Stomach (tissue), 4 donors: ENCODE results near the gene SMIM14.
A peak's percentile ranks its signal among the peaks of the same experiment; 100 is the strongest.

Source experiments
- CTCF ChIP-seq, 7 experiments: fragments of 450-650 bp in 4 of 7; fragments of 200-600 bp in 3 of 7; sonication (generic) in 3 of 7; IDR thresholded peaks; one replicate each; pipeline ENCODE4 v1.5.1; 2016 to 2019; ENCODE audit warnings: antibody characterized with exemption in 7 of 7, control low read depth in 2 of 7, mild to moderate bottlenecking in 1 of 7
- EP300 ChIP-seq: sonication (generic); formaldehyde crosslinking; IDR thresholded peaks from one replicate; pipeline ENCODE4 v1.6.1; 2017; ENCODE audit warnings: antibody characterized with exemption
- POLR2A ChIP-seq, 4 donors: fragments of 450-650 bp; IDR thresholded peaks; one replicate each; pipeline ENCODE4 v1.6.1; 2016; ENCODE audit warnings: antibody characterized with exemption in 4 of 4, control low read depth in 2 of 4, mild to moderate bottlenecking in 1 of 4, moderate library complexity in 1 of 4
- POLR2AphosphoS5 ChIP-seq, 3 donors: sonication (generic); formaldehyde crosslinking; IDR thresholded peaks; one replicate each; pipeline ENCODE4 v1.6.1; 2016; ENCODE audit warnings: antibody characterized with exemption in 3 of 3

- TF ChIP-seq EP300 (no peak), CTCF (IDR thresholded peaks at IDR 0.05) (no peak), POLR2AphosphoS5 (IDR thresholded peaks at IDR 0.05) (peak in 1 of 3 donors; percentile 23), POLR2A (IDR thresholded peaks at IDR 0.05) (no peak)
Observed at GRCh38 chr4:39568805-39569204, 69.9 kb downstream of the SMIM14 start.
